HEK293 (cell line): ENCODE measurements around the gene MPHOSPH9.

Experiments
- CTCF ChIA-PET: fragments of 350-600 bp; formaldehyde crosslinking; extraction: SDS; loops from one replicate; lab custom pipeline; 2021; ENCODE audit warnings: antibody characterized with exemption; lab: Yijun Ruan, JAX
- POLR2A ChIA-PET: fragments of 300-600 bp; formaldehyde crosslinking; extraction: SDS; loops from one replicate; lab custom pipeline; 2020; ENCODE audit warnings: antibody characterized with exemption, inconsistent platforms; lab: Yijun Ruan, JAX
- H3K27ac ChIP-seq: fragments of 200-500 bp; sonication (Bioruptor generic); 2 replicates; pipeline ENCODE4 v1.5.1; 2014; ENCODE audit warnings: low read depth, low read length, control low read depth, inconsistent platforms; ENCODE audit errors: extremely low read depth
- H3K36me3 ChIP-seq, 2 experiments: fragments of 200-500 bp in 1 of 2; sonication (Bioruptor generic) in 1 of 2; 1 replicate in 1 of 2; 2 replicates in 1 of 2; pipeline ENCODE4 v1.5.1; 2014 to 2017; ENCODE audit warnings: inconsistent platforms in 2 of 2, low read length in 2 of 2; ENCODE audit not compliant: control insufficient read depth in 2 of 2, insufficient read depth in 1 of 2
- H3K4me1 ChIP-seq: fragments of 200-500 bp; sonication (Bioruptor generic); 2 replicates; pipeline ENCODE4 v1.5.1; 2014; ENCODE audit warnings: mild to moderate bottlenecking, low read length, inconsistent platforms; ENCODE audit not compliant: control insufficient read depth, insufficient read depth
- H3K4me3 ChIP-seq: 2 replicates; pipeline ENCODE4 v1.5.1; 2011; ENCODE audit warnings: low read depth, mild to moderate bottlenecking, control low read depth, low read length, moderate library complexity
- H3K9me3 ChIP-seq: fragments of 200-500 bp; sonication (Bioruptor generic); 2 replicates; pipeline ENCODE4 v1.5.1; 2014; ENCODE audit warnings: low read depth, low read length, inconsistent platforms; ENCODE audit not compliant: control insufficient read depth, insufficient read depth
- BCL11B ChIP-seq: fragments of 450-650 bp; formaldehyde crosslinking; IDR thresholded peaks from 2 replicates; pipeline ENCODE4 v1.5.1; 2016; ENCODE audit warnings: low read depth, missing biosample characterization, missing genetic modification characterization
- EGR2 ChIP-seq: fragments of 450-650 bp; formaldehyde crosslinking; IDR thresholded peaks from 2 replicates; pipeline ENCODE4 v1.5.1; 2016; ENCODE audit warnings: low read depth, missing biosample characterization, missing genetic modification characterization
- GLIS2 ChIP-seq: fragments of 450-650 bp; formaldehyde crosslinking; IDR thresholded peaks from 2 replicates; pipeline ENCODE4 v1.5.1; 2016; ENCODE audit warnings: missing biosample characterization, missing genetic modification characterization
- KLF1 ChIP-seq: fragments of 450-650 bp; formaldehyde crosslinking; IDR thresholded peaks from 2 replicates; pipeline ENCODE4 v1.5.1; 2016; ENCODE audit warnings: missing biosample characterization, missing genetic modification characterization
- PRDM4 ChIP-seq: fragments of 450-650 bp; formaldehyde crosslinking; IDR thresholded peaks from 2 replicates; pipeline ENCODE4 v1.5.1; 2017; ENCODE audit warnings: missing biosample characterization, missing genetic modification characterization
- ZBTB49 ChIP-seq: fragments of 450-650 bp; formaldehyde crosslinking; IDR thresholded peaks from 2 replicates; pipeline ENCODE4 v1.5.1; 2016; ENCODE audit warnings: missing biosample characterization, missing genetic modification characterization, low read depth
- ZFHX2 ChIP-seq: fragments of 450-650 bp; formaldehyde crosslinking; conservative IDR thresholded peaks from 2 replicates; pipeline ENCODE4 v1.5.1; 2016; ENCODE audit warnings: missing biosample characterization, missing genetic modification characterization
- ZIC2 ChIP-seq: fragments of 450-650 bp; formaldehyde crosslinking; IDR thresholded peaks from 2 replicates; pipeline ENCODE4 v1.5.1; 2016; ENCODE audit warnings: missing biosample characterization, missing genetic modification characterization
- ZNF16 ChIP-seq: fragments of 450-650 bp; formaldehyde crosslinking; IDR thresholded peaks from 2 replicates; pipeline ENCODE4 v1.5.1; 2016; ENCODE audit warnings: low read depth, missing biosample characterization, missing genetic modification characterization
- ZNF221 ChIP-seq: fragments of 450-650 bp; formaldehyde crosslinking; IDR thresholded peaks from 2 replicates; pipeline ENCODE4 v1.5.1; 2017; ENCODE audit warnings: missing biosample characterization, missing genetic modification characterization, borderline replicate concordance
- ZNF341 ChIP-seq: fragments of 450-650 bp; formaldehyde crosslinking; IDR thresholded peaks from 2 replicates; pipeline ENCODE4; 2016; ENCODE audit warnings: low read depth, missing biosample characterization, missing genetic modification characterization
- ZNF391 ChIP-seq: fragments of 450-650 bp; formaldehyde crosslinking; IDR thresholded peaks from 2 replicates; pipeline ENCODE4 v1.5.1; 2016; ENCODE audit warnings: low read depth, missing biosample characterization, missing genetic modification characterization, borderline replicate concordance
- ZNF426 ChIP-seq: fragments of 450-650 bp; formaldehyde crosslinking; IDR thresholded peaks from 2 replicates; pipeline ENCODE4 v1.5.1; 2017; ENCODE audit warnings: missing biosample characterization, missing genetic modification characterization, mild to moderate bottlenecking, inconsistent platforms, moderate library complexity
- ZNF473 ChIP-seq: fragments of 450-650 bp; formaldehyde crosslinking; IDR thresholded peaks from 2 replicates; pipeline ENCODE4 v1.5.1; 2017; ENCODE audit warnings: missing biosample characterization, missing genetic modification characterization
- ZNF521 ChIP-seq: fragments of 450-650 bp; formaldehyde crosslinking; IDR thresholded peaks from 2 replicates; pipeline ENCODE4 v1.5.1; 2017; ENCODE audit warnings: missing biosample characterization, mild to moderate bottlenecking, missing genetic modification characterization
- ZNF544 ChIP-seq: fragments of 450-650 bp; formaldehyde crosslinking; IDR thresholded peaks from 2 replicates; pipeline ENCODE4 v1.5.0; 2017; ENCODE audit warnings: missing biosample characterization, missing genetic modification characterization
- ZNF558 ChIP-seq: fragments of 450-650 bp; formaldehyde crosslinking; IDR thresholded peaks from 2 replicates; pipeline ENCODE4 v1.5.1; 2016; ENCODE audit warnings: missing biosample characterization, missing genetic modification characterization
- ZNF560 ChIP-seq: fragments of 450-650 bp; formaldehyde crosslinking; IDR thresholded peaks from 2 replicates; pipeline ENCODE4 v1.5.1; 2017; ENCODE audit warnings: missing biosample characterization, missing genetic modification characterization, borderline replicate concordance
- ZNF561 ChIP-seq: fragments of 450-650 bp; IDR thresholded peaks from 2 replicates; pipeline ENCODE4 v1.5.1; 2018; ENCODE audit warnings: missing biosample characterization, missing genetic modification characterization, borderline replicate concordance
- ZNF600 ChIP-seq: fragments of 450-650 bp; formaldehyde crosslinking; IDR thresholded peaks from 2 replicates; pipeline ENCODE4 v1.5.1; 2016; ENCODE audit warnings: missing biosample characterization, missing genetic modification characterization
- ZNF624 ChIP-seq: fragments of 450-650 bp; formaldehyde crosslinking; IDR thresholded peaks from 2 replicates; pipeline ENCODE4 v1.5.1; 2017; ENCODE audit warnings: missing biosample characterization, missing genetic modification characterization
- ZNF701 ChIP-seq: fragments of 450-650 bp; formaldehyde crosslinking; IDR thresholded peaks from 2 replicates; pipeline ENCODE4 v1.5.1; 2016; ENCODE audit warnings: missing biosample characterization, missing genetic modification characterization
- ZNF792 ChIP-seq: fragments of 450-650 bp; formaldehyde crosslinking; IDR thresholded peaks from 2 replicates; pipeline ENCODE4 v1.5.1; 2016; ENCODE audit warnings: missing biosample characterization, missing genetic modification characterization
- ZSCAN16 ChIP-seq: fragments of 450-650 bp; formaldehyde crosslinking; IDR thresholded peaks from 2 replicates; pipeline ENCODE4 v1.5.1; 2016; ENCODE audit warnings: missing biosample characterization, missing genetic modification characterization
- ZSCAN4 ChIP-seq: fragments of 450-650 bp; formaldehyde crosslinking; IDR thresholded peaks from 2 replicates; pipeline ENCODE4 v1.5.1; 2017; ENCODE audit warnings: missing biosample characterization, missing genetic modification characterization

The MPHOSPH9 gene

GRCh38 chr12:123111498-123112165 is 121.3 kb downstream of the MPHOSPH9 start:
- CTCF ChIA-PET = interaction anchor here (1.1 kb wide), 1 partner anchor 126 kb away, joined by 6 read pairs; no protein-coding TSS in a partner anchor
- POLR2A ChIA-PET = no interaction called here
- no peak overlapping the region for H3K4me3 ChIP-seq
- TF ChIP-seq ZNF558 (tag by site-specific recombination) (no peak), ZNF701 (tag by site-specific recombination) (no peak), ZSCAN4 (tag by site-specific recombination) (no peak), ZNF221 (tag by site-specific recombination) (no peak), BCL11B (tag by site-specific recombination) (no peak), ZNF341 (tag by site-specific recombination) (peak; percentile 70), ZSCAN16 (tag by site-specific recombination) (no peak), ZNF473 (tag by site-specific recombination) (no peak), ZIC2 (tag by site-specific recombination) (0 out of 2 replicates have a peak, but pooled peaks have one; percentile 27), EGR2 (peak; percentile 97), ZNF624 (tag by site-specific recombination) (no peak), PRDM4 (no peak), KLF1 (0 out of 2 replicates have a peak, but pooled peaks have one; percentile 27), ZNF426 (no peak), ZNF16 (tag by site-specific recombination) (no peak), ZNF560 (no peak), ZBTB49 (tag by site-specific recombination) (no peak), ZNF600 (tag by site-specific recombination) (no peak), GLIS2 (tag by site-specific recombination) (no peak), ZFHX2 (tag by site-specific recombination) (peak; percentile 98), ZNF561 (no peak)
- TF ChIP-seq, all 188 proteins: peak for 5
- Histone ChIP-seq H3K9me3 (no peaks in the 10 kb centered on the region), H3K27ac (no peak overlapping the region), H3K4me1 (no peaks in the 10 kb centered on the region; the same call in 1 of the 2 replicates), H3K36me3 (no peaks in the 10 kb centered on the region)

GRCh38 chr12:123109319-123109772 is 123.6 kb downstream of the MPHOSPH9 start:
- H3K9me3 ChIP-seq = no peaks in the 10 kb centered on the region
- TF ChIP-seq ZNF792 = no peak
- TF ChIP-seq ZNF521 (tag by site-specific recombination) = no peak
- no peak for TF ChIP-seq ZNF391 (tag by site-specific recombination)
- TF ChIP-seq ZNF544 (tag by site-specific recombination) = no peak
- POLR2A ChIA-PET = no interaction called here
- H3K36me3 ChIP-seq = no peaks in the 10 kb centered on the region
- CTCF ChIA-PET = no interaction called here
- H3K4me3 ChIP-seq = no peak overlapping the region
- H3K27ac ChIP-seq = no peak overlapping the region
- H3K4me1 ChIP-seq = peaks cover 2% of the 10 kb centered on the region; the same call in 1 of the 2 replicates
